Endothelial cell of umbilical vein (primary cell): ENCODE measurements around the gene BICRA. TPM values are rescaled to one million over a fixed set of nuclear protein-coding genes. Genes with fewer than 3 reads are reported as not detected.

Experiments
- BruUV-seq: library from RNA; stranded (reverse); fragments of 400-500 nt; replicated peaks from 2 replicates; lab custom pipeline; 2021; lab: Mats Ljungman, UMichigan
- CTCF ChIA-PET: fragments of 300-600, 350-600 bp; sonication (Branson Sonifier 250); formaldehyde crosslinking; loops from one replicate; lab custom pipeline; 2021; ENCODE audit warnings: antibody characterized with exemption, inconsistent platforms; lab: Charles Lee
- POLR2A ChIA-PET: fragments of 300-600, 350-600 bp; sonication (Branson Sonifier 250); formaldehyde crosslinking; loops from one replicate; lab custom pipeline; 2021; ENCODE audit warnings: antibody characterized with exemption, inconsistent platforms; lab: Charles Lee
- DNase-seq: peaks from one replicate; pipeline ENCODE4 v3.0.0-alpha.2; 2011; ENCODE audit warnings: low read depth, low spot score
- FAIRE-seq: peaks from 2 replicates; lab custom pipeline; 2011; peaks lifted over from hg19 to GRCh38; lab: Jason Lieb, UNC
- H2AFZ ChIP-seq: 2 replicates; pipeline ENCODE4 v1.6.0; 2012; ENCODE audit warnings: low read depth, low read length, control low read depth, inconsistent platforms
- H3K27ac ChIP-seq: 2 replicates; pipeline ENCODE4 v1.5.1; 2011; ENCODE audit warnings: low read depth, mild to moderate bottlenecking, control low read depth, low read length, moderate library complexity; ENCODE audit not compliant: insufficient read depth
- H3K27me3 ChIP-seq, 2 experiments: 2 replicates each; pipeline versions ENCODE4 v1.6.0 to v1.6.1; 2011; ENCODE audit warnings: low read length in 2 of 2, mixed read lengths in 1 of 2; ENCODE audit not compliant: control insufficient read depth in 2 of 2, insufficient read depth in 2 of 2
- H3K36me3 ChIP-seq, 2 experiments: 2 replicates in 1 of 2; 3 replicates in 1 of 2; pipeline ENCODE4 v1.5.1; 2011; ENCODE audit warnings: low read length in 2 of 2, mild to moderate bottlenecking in 1 of 2, moderate library complexity in 1 of 2; ENCODE audit not compliant: control insufficient read depth in 2 of 2, insufficient read depth in 2 of 2; ENCODE audit errors: extremely low read depth in 1 of 2
- H3K4me1 ChIP-seq: 3 replicates; pipeline ENCODE4 v1.5.1; 2011; ENCODE audit warnings: mild to moderate bottlenecking, low read length; ENCODE audit not compliant: control insufficient read depth, insufficient read depth; ENCODE audit errors: extremely low read depth
- H3K4me2 ChIP-seq: 2 replicates; pipeline ENCODE4 v1.6.1; 2011; ENCODE audit warnings: low read length, control low read depth, mixed read lengths; ENCODE audit not compliant: insufficient read depth
- H3K4me3 ChIP-seq, 3 experiments: fragments of 200-600 bp in 1 of 3; sonication (generic), shearing (Covaris generic) in 1 of 3; replicated peaks in 1 of 3; 2 replicates each; pipeline ENCODE4 v1.5.1; 2011 to 2016; ENCODE audit warnings: control low read depth in 3 of 3, low read length in 3 of 3, mild to moderate bottlenecking in 2 of 3, inconsistent platforms in 1 of 3, low read depth in 1 of 3, moderate library complexity in 1 of 3; ENCODE audit not compliant: insufficient read depth in 1 of 3
- H3K79me2 ChIP-seq: 2 replicates; pipeline ENCODE4 v1.6.0; 2012; ENCODE audit warnings: low read length, inconsistent platforms; ENCODE audit not compliant: control insufficient read depth, insufficient read depth
- H3K9ac ChIP-seq: replicated peaks from 2 replicates; pipeline ENCODE3; 2011; ENCODE audit warnings: low read length, control low read depth; ENCODE audit not compliant: insufficient read depth; ENCODE audit errors: extremely low read depth
- H3K9me1 ChIP-seq: replicated peaks from 3 replicates; pipeline ENCODE4 v1.6.0; 2011; ENCODE audit warnings: mild to moderate bottlenecking, low read length; ENCODE audit not compliant: control insufficient read depth, insufficient read depth; ENCODE audit errors: extremely low read depth
- H3K9me3 ChIP-seq: replicated peaks from 2 replicates; pipeline ENCODE4 v1.5.1; 2012; ENCODE audit warnings: low read length, inconsistent platforms; ENCODE audit not compliant: control insufficient read depth, insufficient read depth
- H4K20me1 ChIP-seq: replicated peaks from 2 replicates; pipeline ENCODE3; 2011; ENCODE audit warnings: mild to moderate bottlenecking, low read length; ENCODE audit not compliant: control insufficient read depth, insufficient read depth; ENCODE audit errors: extremely low read depth
- EZH2 ChIP-seq: IDR thresholded peaks from 2 replicates; pipeline ENCODE4 v1.6.1; 2012; ENCODE audit warnings: borderline replicate concordance, low read depth, mild to moderate bottlenecking, moderate library complexity, low read length, inconsistent platforms; ENCODE audit not compliant: severe bottlenecking
- FOS ChIP-seq: IDR thresholded peaks from 2 replicates; pipeline ENCODE4 v1.6.1; 2011; ENCODE audit warnings: mild to moderate bottlenecking, low read length, moderate library complexity, borderline replicate concordance; ENCODE audit not compliant: insufficient read depth
- GATA2 ChIP-seq: IDR thresholded peaks from 2 replicates; pipeline ENCODE4 v1.7.0; 2011; ENCODE audit warnings: low read depth, mild to moderate bottlenecking, moderate library complexity, mixed read lengths, low read length; ENCODE audit not compliant: insufficient read length, insufficient read depth
- MAX ChIP-seq: IDR thresholded peaks from 2 replicates; pipeline ENCODE4 v1.6.1; 2011; ENCODE audit not compliant: insufficient read depth, insufficient read length
- POLR2A ChIP-seq: IDR thresholded peaks from 2 replicates; pipeline ENCODE4 v1.6.1; 2012; ENCODE audit warnings: low read depth, mild to moderate bottlenecking, control low read depth, low read length
- POLR2AphosphoS5 ChIP-seq: IDR thresholded peaks from 2 replicates; pipeline ENCODE4 v1.6.1; 2012; ENCODE audit warnings: low read depth, mild to moderate bottlenecking, control low read depth, low read length, moderate library complexity; ENCODE audit not compliant: insufficient read depth
- dilution Hi-C: fragments of 300-500 bp; cut with MboI; formaldehyde crosslinking; loops from one replicate; pipeline ENCODE4 v1.15.0; 2019; ENCODE audit warnings: low sequenced_read_pairs; ENCODE audit not compliant: extremely low pct_ligation_motif_present
- intact Hi-C: fragments of 100-400 bp; cut with micrococcal nuclease; formaldehyde crosslinking; loops from one replicate; pipeline ENCODE4 v1.10.0; 2022
- polyA plus RNA-seq, 4 experiments: library from polyadenylated mRNA; depleted of rRNA in 3 of 4; stranded (reverse) in 3 of 4; unstranded in 1 of 4; fragments of >200 nt; gene quantifications; 2 replicates each; pipeline versions ENCODE4 v1.2.1 to v1.2.3, GENCODE V29; 2011 to 2012; ENCODE audit warnings: missing spikeins in 1 of 4
- total RNA-seq: library from RNA; stranded (reverse); gene quantifications from 2 replicates; pipeline ENCODE4 v1.2.3, GENCODE V29; 2021

Gene BICRA
- total and polyA plus RNA-seq, 2 donors (not counting 3 experiments of a cell fraction or from before 2014, with no cell fraction given): 3.8 to 20.5 TPM

GRCh38 chr19:47610902-47611301 is 2.0 kb downstream of the BICRA start:
- H3K9me1 ChIP-seq: no peaks in the 10 kb centered on the region
- FAIRE-seq: peak; percentile 55
- ChIA-PET POLR2A (interaction anchor here (1.2 to 1.6 kb wide), 2 partner anchors 11 to 12 kb away, joined by 3 to 7 read pairs; no protein-coding TSS in a partner anchor), CTCF (interaction anchor here (1.0 to 2.2 kb wide), 10 partner anchors 11 to 174 kb away, joined by 3 to 18 read pairs (median 6); partner anchors contain the start of gene NAPA)
- no peak overlapping the region for H2AFZ ChIP-seq
- no peak for TF ChIP-seq EZH2
- TF ChIP-seq GATA2: no peak
- BruUV-seq: TSS peak; percentile 12
- no peaks in the 10 kb centered on the region for H3K9me3 ChIP-seq
- H3K4me2 ChIP-seq: peak overlapping the region; percentile 70
- peak; percentile 44 for DNase-seq
- intact Hi-C loops: loop anchor here (5.0 kb wide), 2 partner anchors 174 to 264 kb away; partner anchors contain the start of gene DHX34
- H3K4me3 ChIP-seq: peak overlapping the region in 2 of 3 experiments; percentile 72 to 89
- H3K27me3 ChIP-seq: no peaks in the 10 kb centered on the region
- H3K79me2 ChIP-seq: peaks cover 71% of the 10 kb centered on the region
- peak overlapping the region; percentile 97 for H3K9ac ChIP-seq
- H3K4me1 ChIP-seq: peaks cover 31% of the 10 kb centered on the region
- H3K36me3 ChIP-seq: peaks cover 0 to 5% of the 10 kb centered on the region in 2 experiments
- dilution Hi-C loops: no loop called here
- no peaks in the 10 kb centered on the region for H4K20me1 ChIP-seq
- H3K27ac ChIP-seq: peak overlapping the region; percentile 30

- Histone ChIP-seq H4K20me1 (peaks cover 5% of the 10 kb centered on the region), H3K27ac (peak overlapping the region; percentile 66), H3K4me2 (peak overlapping the region; percentile 14), H3K9me3 (no peaks in the 10 kb centered on the region), H3K4me1 (peaks cover 28% of the 10 kb centered on the region), H3K79me2 (peaks cover 93% of the 10 kb centered on the region), H3K9ac (peak overlapping the region; percentile 35), H3K9me1 (no peaks in the 10 kb centered on the region), H3K36me3 (peaks cover 0 to 5% of the 10 kb centered on the region in 2 experiments), H3K27me3 (no peaks in the 10 kb centered on the region), H3K4me3 (no peak overlapping the region), H2AFZ (no peak overlapping the region)
- no TSS peak for BruUV-seq
- DNase-seq: peak; percentile 76
- peak; percentile 94 for FAIRE-seq
- ChIA-PET CTCF (interaction anchor here (0.6 to 1.2 kb wide), 4 partner anchors 11 to 177 kb away, joined by 3 to 7 read pairs (median 3); no protein-coding TSS in a partner anchor), POLR2A (no interaction called here)
- TF ChIP-seq MAX (no peak), FOS (no peak), GATA2 (no peak), EZH2 (no peak), POLR2A (no peak), POLR2AphosphoS5 (peak; percentile 53)
- dilution Hi-C loops: no loop called here
- intact Hi-C loops: loop anchor here (2.0 to 5.0 kb wide), 3 partner anchors 15 to 266 kb away; partner anchors contain the start of gene DHX34
Measured at GRCh38 chr19:47613165-47614020, 4.5 kb downstream of the BICRA start.
